HG02970 (cell line): ENCODE data around the gene CBR1.
"Not testable (repeated sequence)": the region's sequence is repeated elsewhere in the genome, so short reads cannot be mapped to it uniquely, and the experiment has no call there.

Experiments used
- ATAC-seq: cut with Tn5 transposase; IDR thresholded peaks from one replicate; pipeline ENCODE4 v1.9.1; 2021; ENCODE audit warnings: mild to moderate bottlenecking, moderate library complexity, moderate number of reproducible peaks; ENCODE audit not compliant: unreplicated experiment, low FRiP score

CBR1 gene

DNA sequence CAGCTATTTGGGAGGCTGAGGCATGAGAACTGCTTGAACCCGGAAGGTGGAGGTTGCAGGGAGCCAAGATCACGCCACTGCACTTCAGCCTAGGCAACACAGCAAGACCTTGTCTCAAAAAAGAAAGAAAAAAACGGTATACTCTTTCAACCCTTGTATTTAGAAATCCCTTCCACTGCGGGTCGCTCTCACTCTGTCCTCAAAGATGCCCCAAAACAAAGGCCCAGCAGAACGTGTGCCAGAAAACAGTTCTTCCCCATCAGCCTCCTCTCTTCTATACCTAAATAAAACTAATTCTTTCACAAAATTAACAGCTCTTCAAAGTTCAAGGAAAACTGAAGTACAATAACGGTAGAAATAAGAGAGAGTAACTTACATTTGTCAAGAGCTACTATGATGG lies 22.7 kb upstream of the CBR1 start:
- ATAC-seq, result no peak

DNA sequence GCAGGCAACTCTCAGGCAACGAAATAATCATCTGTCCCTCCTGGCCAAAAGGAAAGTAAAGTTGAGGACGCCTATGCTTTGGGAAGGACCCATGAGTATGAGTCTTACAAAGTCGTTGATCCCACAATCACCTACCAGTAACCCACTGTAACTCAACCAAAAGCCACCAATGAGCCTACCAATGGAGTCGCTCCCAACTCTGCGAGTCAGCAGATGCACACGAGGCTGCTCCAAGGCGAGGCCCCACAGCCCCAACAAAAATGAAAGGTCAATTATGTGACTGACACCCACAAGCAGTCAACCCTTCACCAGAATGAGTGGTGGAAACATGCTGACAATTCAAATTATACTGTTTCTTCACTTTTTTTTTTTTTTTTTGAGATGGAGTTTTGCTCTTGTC lies 21.5 kb upstream of the CBR1 start:
- no peak for ATAC-seq

DNA sequence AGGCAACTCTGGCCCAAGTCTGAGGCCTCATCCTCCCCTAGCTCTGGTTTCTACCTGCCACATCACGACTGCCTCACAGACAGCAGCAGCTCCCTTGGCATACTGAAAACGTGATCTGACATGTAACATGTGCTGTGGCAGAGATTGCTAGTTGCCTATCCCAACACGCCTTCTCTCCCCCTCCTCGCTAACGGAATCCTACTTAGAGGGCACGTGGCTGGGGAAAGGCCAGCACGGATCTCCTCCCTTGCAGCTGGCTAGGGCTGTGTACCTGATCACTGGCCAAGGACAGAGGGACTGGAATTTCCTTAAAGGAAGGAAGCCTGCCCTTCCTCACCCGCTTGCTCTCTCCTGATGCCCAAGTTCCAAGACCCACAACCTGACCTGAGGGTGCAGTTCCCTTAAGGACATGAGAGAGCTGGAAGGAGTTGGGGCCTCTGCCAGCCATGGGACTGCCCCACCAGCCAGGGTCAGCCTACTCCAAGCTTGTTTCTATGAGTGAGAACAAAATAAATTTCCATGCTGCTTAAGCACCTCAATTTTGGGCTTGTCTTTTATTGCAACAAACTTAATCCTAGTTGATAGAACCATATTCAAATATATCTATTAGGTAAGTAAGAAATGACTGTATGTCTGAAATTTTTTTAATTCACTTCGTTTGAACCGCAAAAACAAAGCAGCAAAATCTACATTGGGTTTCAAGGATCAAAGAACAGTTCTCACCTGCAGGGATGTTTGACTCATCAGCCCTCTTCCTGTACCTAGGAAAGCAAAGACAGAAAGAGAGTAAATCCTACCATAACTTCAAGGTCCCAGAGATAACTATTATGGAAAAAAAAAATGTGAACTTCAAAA lies 16.7 kb upstream of the CBR1 start:
- ATAC-seq, result no peak

DNA sequence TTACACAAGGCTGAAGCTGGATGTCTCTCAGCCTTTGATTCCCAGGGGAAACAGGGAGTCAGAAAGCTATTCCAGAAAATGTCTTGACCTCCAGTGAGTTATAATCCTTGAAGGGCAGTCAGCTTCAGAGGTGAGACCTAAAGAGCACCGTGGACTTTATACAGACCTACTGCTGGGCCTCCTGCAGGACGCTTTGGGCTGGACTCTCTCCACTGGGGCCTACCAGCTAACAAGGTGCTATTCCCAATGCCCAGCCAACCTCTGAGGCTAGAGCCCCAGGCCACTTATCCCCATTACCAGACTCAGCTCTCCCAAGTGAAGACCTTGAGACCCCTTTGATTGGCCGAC lies 16.1 kb upstream of the CBR1 start:
- ATAC-seq, result no peak

DNA sequence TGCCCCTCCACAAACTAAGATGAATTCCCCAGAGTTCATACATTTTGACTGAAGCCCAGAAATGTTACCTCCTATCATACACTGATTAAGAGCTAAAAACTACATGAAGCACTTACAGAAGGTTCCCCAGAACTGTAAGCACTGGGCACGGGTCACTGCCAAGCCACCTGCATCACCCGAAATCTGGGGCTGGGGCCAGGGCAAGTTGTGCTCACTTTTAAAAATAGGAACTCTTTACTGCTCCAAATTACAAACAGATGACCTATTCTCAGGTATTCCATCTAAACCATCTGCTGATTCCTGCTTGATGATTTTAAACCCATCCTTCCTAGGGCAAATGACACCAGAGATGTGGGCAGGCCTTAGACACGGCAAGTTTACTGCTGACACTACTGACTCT lies 14.3 kb upstream of the CBR1 start:
- ATAC-seq, result no peak

DNA sequence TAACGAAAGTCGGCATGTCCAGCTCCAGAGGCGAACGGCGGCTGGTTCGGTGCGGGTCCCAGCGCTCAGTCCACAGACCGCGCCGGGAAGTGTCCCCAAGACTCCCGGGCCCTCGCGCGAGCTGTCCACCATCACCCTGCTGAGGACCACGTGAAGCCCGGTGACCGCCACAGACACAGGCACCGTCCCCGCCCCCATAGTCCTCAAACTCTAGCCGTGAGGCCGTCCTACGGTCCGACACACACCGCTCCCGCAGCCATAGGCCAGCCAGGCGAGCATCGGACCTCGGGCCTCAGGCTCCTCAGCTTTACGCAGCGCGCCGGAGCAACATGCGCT lies 10.0 kb upstream of the CBR1 start:
- ATAC-seq, result peak; percentile 33

DNA sequence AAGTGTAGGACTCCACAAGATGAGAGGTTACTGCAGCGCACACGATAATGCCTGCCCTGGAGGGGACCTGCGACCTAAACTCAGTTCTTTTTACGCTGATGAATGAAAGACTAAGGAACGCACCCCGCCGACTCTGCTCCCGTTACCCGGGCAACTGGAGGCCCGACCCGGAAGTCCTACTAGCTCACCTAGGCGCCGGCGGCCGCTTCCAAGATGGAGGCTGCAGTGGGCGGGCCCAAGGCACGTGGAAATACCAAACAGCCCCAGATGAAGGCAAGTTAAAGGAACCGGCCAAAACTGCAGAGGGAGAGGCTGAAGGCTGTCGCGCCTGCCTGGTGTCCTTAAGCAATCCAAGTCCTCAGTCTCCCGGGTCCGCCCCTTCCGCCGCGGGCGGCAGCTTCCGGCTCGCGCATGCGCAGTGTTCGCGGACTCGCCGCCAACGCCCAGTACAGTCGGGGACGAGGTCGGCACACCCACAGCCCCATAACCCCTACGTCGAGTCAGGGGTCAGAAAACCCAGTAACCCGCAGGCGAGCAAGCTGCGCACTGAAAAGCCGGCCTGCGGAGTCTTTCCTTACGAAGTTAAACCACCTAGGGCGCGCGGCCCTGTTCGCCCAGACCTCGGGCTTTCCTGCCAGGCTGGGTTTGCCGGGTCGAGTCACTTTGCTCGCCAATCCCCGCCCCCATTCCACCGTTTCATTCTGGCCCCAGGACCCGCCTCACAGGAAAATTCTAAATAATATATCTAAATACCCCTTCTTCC lies 9.5 kb upstream of the CBR1 start, which contains the start of gene SETD4:
Gene SETD4, minus strand, starts transcription at position 368 of the 763 bp plus-strand sequence. CDS start 1,638 bp downstream, outside the sequence.
- ATAC-seq, result peak; percentile 91

DNA sequence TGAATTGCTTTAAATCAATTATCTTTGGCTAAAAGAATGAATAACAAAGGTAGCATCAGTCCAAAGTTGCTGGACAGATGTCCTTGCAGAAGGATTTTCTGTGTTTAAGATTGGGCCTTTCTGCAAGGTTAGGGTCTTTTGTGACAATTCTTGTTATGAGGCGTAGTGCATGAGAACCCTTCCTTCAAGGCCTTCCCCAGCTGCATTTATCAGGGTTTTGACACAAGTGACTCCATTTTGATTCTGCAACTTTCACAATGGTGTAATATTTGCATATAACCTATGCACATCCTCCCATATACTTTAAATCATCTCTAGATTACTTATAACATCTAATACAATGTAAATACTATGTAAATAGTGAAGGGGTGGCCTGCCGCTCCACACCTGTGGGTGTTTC lies 8.4 kb upstream of the CBR1 start:
- ATAC-seq, result no peak

DNA sequence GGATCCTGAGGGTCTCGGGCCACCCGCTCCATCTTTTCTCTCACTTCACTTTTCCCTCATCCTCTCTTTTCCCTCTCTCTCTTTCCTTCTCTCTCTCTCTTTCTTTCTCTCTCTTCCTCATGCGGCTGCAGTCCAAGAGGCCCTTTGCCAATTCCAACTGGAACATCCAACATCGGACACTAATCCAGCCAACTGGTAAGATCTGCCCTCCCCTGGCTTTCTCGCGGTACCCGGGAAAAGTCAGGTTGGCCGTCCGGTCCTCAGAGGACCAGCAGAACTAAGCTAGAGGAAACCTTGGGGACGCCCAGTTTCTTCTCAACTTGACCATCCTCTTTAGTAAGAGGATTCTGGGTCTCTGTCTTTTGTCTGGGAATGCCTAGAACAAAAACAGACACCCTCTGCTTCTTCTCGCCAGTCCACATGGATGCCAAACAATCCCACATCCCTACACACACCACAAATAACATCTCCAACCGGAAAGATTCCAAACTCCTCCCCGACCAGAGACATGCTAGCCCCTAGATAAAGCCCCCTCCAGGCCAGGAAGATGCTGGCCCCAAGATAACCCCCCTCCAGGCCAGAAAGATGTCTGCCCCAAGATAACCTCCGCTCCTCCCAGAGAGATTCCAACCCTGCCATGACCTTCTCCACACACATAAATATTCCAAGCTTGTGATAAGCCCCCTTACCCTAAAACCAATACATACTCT lies 6.3 kb upstream of the CBR1 start:
- no peak for ATAC-seq

DNA sequence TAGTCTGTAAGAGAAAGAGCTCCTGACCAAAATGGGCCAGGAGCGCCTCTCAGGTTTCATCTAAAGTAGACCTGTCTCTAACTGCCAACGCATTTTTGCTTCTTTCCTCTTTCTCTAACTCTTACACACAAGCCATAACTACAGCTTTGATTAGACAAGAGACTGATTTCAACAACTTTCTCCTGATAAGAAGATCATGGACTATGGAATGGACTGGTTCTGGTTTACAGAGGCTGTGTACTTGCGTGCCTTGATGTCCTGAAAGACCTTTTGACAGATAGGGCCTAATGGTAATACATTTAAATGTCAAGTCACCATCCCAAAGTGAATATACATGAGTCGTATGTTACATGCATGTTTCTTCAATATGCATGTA lies 5.8 kb upstream of the CBR1 start:
- no peak for ATAC-seq

DNA sequence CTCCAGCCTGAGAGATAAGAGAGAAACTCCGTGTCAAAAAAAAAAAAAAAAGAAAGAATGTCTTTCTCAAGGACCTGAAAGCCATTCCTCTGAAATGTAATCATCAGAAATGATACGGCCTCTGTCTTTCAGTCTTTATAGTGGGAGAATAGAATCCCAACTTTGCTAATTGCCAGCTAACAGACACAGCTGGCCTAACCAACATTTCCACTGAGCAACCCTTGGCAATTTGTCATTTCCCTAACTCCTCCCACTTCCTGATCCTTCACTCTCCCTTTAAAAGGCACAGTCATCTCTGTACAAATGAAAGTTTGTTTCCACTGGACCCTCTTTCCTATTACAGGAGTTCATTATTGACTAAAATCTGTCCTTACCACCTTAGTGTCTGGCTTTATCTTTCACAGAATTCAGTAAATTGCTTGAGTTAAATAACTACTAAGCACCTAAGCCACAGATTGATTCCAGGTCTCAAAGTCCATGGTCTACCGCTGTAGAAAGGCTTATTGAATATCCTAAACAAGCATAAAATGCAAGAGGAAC lies 4.3 kb upstream of the CBR1 start:
- no peak for ATAC-seq

DNA sequence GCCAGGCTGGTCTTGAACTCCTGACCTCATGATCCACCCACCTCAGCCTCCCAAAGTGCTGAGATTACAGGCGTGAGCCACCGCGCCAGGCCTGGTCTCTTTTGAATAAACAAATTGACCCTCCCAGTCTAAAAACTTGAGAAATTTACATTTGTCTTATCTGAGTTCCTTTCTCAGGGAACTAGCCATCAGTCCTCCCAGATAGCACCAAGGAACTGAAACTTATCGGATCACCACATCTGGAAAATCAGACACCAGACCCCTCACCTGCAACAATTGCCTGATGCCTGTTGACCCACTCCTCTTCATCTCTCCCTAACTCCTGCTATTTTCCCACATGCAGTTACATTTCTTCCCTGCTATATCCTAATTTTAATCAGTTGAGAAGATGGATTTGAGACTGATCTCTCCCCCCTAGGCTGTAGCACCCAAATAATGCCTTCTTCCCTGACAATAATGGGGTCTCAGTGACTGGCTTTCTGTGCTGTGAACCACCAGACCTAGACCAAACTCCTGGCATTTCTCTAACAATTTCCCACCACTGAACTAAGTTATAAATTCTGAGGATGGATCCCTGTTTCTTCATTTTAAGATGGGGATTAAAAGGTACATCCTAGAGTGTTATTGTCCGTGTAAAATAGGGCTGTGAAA lies 951 bp upstream of the CBR1 start:
- ATAC-seq, result no peak

DNA sequence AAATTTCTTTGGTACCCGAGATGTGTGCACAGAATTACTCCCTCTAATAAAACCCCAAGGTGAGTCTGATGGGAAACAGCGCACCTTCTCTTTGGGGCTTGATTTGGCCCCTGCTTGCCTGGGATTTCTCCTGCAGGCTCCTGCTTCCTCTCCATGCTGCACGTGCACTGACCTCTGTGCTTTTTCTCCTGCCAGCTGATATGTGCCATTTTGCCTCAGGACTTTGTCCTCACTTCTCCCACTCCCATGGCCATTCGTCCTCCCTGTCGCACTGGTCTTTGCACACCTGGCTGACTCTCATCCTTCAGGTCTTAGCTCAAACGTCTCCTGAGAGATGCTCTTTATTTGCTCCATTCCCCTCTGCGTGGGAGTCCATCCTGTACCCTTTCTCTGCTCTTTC lies 1.2 kb downstream of the CBR1 start:
- no peak for ATAC-seq

DNA sequence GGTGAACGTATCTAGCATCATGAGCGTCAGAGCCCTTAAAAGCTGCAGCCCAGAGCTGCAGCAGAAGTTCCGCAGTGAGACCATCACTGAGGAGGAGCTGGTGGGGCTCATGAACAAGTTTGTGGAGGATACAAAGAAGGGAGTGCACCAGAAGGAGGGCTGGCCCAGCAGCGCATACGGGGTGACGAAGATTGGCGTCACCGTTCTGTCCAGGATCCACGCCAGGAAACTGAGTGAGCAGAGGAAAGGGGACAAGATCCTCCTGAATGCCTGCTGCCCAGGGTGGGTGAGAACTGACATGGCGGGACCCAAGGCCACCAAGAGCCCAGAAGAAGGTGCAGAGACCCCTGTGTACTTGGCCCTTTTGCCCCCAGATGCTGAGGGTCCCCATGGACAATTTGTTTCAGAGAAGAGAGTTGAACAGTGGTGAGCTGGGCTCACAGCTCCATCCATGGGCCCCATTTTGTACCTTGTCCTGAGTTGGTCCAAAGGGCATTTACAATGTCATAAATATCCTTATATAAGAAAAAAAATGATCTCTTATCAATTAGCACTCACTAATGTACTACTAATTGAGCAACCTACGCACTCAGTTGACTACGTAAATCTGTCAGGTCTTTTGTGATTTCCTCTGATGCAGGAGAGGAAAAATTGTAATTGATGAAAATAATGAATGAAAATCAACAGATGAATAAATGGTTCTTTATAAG lies 2.8 kb downstream of the CBR1 start:
- ATAC-seq, result no peak

DNA sequence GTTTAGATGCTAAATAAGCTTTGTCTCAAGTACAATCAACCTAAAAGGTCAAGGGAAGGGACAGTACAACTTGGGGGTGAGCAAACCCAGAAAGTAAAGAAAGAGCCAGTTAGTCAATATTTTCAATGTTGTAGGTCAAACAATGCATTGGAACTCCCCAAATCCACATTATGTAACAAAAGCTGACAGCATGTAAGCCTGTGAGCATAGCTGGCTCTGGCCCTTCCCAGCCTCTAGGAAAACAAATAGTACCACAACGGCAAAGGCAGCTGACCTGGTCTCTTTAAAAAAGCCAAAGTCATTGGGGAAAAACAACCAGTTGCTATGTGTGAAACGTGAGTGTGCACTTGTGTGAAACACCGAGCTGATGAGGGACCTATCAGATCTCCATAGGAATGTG lies 3.4 kb downstream of the CBR1 start:
- no peak for ATAC-seq

DNA sequence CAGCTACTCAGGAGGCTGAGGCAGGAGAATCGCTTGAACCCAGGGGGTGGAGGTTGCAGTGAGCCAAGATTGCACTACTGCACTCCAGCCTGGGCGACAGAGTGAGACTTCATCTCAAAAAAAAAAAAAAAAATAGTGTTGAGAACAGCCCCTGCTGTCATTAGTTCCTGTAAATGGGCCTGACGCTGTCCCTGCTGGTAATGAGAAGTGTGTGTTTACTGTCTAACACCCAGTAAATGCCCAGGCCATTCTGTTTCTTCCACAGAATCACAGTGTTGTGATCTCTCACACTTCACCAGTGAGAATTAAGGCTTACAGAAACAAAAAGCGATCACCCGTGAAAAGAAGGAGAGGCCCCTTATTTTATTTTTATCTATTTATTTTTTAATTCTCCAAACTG lies 4.1 kb downstream of the CBR1 start:
- not testable (repeated sequence) for ATAC-seq

DNA sequence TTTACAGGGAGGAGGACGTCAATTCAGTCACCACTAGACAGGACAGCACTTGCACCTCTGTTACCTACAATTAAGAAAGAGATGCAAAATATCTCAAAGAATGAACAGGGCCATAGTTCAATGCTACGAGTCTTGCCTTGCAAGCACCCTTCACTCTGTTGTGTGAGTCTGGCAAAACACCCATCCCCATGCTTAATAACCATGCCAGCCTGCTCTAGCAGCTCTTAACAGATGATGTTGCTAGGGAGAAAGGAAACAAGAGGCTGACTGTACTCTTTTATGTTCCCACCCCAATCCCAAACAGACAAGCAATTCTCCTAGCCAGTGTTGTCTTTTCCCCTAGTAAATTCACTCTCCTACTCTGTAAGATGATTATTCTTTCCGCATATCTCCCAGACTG lies 5.3 kb downstream of the CBR1 start:
- no peak for ATAC-seq

DNA sequence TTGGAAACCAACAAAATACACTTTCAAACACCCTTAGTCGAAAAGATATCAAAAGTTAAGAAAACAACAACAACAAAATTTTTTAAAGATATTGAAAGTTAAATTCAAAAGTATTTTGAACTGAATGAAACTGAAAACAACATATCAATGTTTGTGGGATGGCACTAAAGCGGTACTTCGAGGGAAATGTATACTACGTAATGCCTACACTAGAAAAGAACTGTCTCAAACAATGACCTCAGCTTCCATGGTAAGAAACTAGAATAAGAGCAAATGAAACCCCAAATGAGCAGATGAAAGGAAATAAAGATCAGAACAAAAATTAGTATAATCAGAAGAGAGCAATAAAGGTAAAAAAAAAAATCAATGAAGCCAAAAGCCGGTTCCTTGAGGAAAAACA lies 6.1 kb downstream of the CBR1 start:
- no peak for ATAC-seq

DNA sequence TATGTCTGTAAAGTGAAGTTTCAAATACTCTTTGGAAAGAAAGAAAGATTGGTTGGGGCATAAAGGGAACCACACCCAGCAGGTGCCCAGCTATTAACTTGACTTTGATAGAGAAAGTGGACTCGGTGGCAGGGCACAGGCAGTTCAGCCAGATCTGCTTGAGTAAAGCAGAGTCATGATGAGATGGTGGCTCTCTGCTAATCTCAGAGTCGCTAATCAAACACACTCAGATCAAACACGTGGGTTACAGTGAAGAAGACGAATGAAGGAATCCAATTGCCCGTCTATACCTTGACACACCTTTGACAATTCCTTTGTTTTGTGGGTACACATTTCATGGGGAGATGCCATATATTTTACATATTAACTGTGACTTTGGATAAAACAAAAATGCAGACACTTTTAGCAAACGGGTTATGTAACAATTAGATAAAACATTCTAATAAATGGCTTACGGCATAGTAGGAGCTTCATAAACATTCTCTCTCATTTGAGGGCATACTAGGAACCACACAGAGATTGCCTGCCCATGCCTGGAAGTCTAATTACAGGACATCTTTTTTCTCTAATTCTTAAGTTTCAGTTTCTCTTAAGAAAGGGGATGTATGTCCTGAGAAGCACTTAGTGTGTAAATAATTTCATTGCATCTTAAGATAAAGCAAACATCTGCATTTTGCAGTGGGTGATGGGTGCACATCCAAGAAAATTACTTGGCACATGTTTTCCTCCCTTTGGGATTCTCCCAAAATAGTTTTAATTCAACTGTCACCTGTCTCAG lies 7.2 kb downstream of the CBR1 start:
- no peak for ATAC-seq
